Stimulated activated naive CD4-positive, alpha-beta T cell (primary cell): ENCODE results near the gene IFIT1B.

ENCODE experiments used
- DNase-seq, 6 experiments: peaks; one replicate each; lab custom pipeline; 2025; lab: John Stamatoyannopoulos, UW

IFIT1B gene

GRCh38 chr10:89413398-89413912 lies 35.6 kb downstream of the IFIT1B start:
- DNase-seq, result no peak

DNA sequence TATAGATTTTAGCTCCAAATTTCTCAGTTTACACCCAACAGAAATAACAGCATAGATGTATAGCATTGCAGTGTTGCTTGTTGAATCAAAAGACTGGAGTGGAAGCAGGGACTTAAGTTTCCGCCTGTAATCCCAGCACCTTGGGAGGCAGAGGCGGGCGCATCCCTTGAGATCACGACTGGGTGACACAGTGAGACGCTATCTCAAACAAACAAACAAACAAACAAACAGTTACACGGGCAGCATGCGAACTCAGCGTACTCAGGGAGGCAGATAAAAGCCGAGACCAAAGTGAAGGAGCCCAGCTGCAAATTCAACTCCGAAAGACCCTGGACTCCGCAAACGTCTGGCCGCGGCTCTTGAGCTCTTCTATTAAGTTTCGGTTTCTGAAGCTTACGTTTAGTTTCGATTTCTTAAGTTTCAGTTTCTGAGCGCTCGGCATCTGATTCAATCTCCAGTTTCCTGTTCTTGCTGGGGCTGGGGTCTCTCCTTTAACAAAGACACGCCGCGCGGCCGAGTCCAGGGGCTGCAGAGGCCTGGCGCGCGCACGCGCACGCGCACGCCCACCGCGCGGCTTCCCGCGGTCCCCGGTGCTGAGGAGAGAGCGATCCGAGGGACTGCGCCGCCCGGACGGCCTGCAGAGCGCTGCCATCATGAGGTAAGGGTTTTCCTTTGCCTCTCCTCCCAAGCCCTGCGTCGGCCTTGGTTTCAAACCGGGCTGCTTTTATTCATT lies 36.5 kb downstream of the IFIT1B start, which contains the start of gene IFIT5:
Gene IFIT5, plus strand, starts transcription at position 423 of the 733 bp plus-strand sequence. Its CDS starts 231 bp downstream, at position 654.
- peak; percentile 59 to 86 (median 70) for DNase-seq

DNA sequence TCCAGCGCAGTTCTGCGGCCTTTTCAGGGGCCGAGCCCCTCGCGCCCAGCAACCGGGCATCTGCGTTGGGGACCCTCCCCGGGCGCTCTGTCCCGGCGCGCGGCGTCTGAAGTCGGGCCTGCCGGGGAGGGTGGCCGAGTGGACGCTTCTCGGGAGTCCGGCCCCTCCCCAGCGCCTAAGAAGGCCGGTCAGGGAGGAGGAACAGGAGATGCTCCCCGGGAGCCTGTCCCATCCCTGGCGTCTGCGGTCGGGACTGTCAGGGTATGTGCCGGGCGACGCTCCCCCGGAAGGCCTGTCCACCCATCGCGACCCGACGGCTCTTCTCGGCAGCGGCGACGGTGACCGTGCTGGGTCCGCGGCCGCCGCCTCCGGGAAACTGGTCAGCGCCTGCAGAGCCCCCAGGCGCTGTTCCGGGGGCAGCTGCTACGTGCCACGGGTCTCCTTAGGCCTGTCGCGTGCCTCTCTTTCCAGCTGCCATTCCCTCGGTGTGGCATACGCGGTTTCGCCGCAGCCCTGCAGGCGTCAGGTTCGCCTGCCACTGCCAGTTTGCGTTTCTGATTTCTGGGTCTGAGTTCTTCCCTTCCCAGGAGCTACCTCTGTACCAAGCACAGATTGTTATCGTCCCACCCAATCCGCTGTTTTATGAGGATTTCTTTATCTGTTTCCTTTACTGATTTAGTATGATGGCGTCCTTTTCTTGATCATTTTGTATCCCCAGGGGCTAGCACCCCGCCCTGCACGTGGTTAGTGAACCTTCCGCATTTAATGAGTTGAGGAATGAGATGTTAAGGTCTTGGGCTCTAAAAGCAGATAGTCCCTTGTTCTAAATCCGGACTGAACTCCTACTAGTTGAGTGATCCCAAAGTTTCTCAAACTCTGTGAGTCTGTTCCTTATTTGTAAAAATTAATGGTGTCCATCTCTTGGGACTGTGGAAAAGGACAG lies 37.3 kb downstream of the IFIT1B start:
- DNase-seq, result peak; percentile 24 to 75 (median 52)

GRCh38 chr10:89416465-89416864 lies 38.6 kb downstream of the IFIT1B start:
- no peak for DNase-seq

- peak in 1 of 6 experiments; percentile 1 for DNase-seq
These were observed 41.7 kb downstream of the IFIT1B start for GRCh38 chr10:89419548-89419947.

DNA sequence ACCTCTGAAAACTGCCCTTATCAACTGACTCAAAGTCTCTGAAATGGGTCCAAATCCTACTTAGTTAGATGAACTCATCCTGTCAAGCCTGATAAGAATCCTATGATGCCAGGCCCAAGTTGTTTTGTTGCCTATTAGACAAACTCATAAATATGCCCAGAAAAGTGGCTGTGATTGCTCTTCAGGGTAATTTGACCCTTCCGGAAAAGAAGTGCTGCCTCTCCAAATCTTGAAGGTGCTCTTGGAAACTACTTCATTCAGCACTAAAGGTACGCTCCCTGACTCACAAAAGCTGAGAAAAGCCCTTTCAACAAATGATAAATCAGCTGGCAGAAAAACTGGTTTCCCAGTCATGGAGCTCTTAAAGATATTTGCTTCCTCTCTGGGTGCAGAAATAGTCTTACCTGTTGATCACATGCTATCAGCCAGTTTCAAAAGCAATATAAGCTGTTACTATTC lies 43.2 kb downstream of the IFIT1B start:
- no peak for DNase-seq

DNA sequence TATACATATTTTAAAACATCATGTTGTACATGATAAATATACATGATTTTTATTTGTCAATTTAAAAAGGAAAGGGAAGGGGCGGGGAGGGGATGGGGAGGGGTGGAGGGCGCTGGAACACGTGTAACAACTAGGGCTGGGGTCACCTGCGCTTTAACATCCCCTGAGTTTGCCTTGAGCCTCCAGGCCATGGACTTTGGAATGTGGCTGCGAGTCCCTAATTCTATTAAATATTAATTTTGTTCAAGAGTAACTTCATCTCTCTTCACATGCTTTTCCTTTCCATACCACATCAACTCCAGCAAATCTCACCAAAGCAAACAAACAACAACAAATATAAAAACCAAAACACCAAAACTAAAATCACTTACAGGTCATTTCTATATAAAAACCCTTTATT lies 47.1 kb downstream of the IFIT1B start:
- DNase-seq, result no peak

DNA sequence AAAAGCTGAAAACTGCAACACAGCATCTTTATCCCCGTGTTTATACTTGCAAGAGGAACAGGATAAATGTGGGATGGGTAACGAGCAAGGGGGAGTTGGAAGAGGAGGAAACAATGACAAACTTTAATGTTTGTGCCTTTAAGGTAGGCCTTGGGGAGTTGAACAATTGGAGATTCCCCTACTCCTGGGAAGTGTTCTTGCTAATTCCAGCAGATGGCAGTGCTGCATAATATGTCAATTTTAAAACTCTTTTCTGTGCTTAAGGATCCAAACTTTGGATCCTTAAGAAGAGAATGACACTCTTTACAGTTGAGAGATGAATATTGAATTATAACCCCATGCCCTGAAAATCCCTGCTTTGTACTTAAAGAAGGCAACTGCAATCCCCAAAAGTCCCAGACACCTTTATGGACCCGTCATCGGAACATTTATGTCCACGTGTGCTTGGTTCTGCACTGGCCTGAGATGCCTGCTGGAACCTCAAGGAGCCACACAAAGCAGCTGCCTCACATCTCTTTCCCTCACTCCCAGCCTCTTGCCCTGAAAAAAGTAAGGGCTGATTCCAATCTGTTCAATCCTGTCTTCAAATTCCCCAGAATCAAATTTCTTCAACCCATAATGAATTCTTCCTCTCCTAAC lies 48.5 kb downstream of the IFIT1B start:
- DNase-seq, result peak in 2 of 6 experiments; percentile 21 to 29

DNA sequence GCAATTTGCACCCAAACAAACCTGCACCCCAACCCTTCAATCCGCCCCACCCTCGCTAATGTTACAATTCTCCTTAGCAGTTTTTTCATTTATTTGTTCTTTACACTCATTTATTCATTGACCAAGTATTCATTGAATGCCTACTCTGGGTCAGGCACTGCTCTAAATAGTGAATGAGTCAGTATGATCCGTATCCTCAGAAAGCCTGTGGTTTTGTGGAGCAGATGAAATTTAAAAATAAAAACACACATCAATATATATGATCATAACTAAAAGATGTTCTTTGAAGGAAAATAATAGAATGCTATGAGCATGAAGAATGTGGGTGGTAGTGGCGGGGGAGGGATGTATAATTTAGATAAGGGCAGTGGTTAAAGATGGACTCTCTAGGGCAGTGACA lies 49.8 kb downstream of the IFIT1B start:
- no peak for DNase-seq

DNA sequence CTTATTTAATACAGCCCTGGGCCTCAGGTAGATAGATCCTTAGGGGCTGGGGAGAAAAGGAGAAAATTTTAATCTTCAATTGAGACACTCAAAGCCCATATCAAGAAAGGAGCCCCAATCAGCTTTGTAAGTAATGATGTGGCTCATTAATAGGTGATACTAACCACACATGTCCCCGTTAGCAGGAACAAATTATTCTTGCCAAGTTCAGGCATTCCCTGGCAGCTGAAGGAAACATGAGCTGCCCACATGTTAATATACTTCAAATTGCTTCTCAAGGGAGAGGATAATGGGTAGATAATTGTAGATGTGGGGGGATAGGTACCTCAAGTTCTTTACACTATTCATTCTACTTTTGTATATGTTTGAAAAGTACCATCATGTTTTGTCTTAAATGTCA lies 51.0 kb downstream of the IFIT1B start:
- no peak for DNase-seq

GRCh38 chr10:89431977-89432376 lies 54.1 kb downstream of the IFIT1B start:
- no peak for DNase-seq
